IMR-90 (cell line): Measurements from ENCODE around the gene RASD2. TPM values are rescaled to one million over a fixed set of nuclear protein-coding genes. Genes with fewer than 3 reads are reported as not detected.

Experiments
- ATAC-seq: fragments of 200-7000 bp; cut with Tn5 transposase; 2 replicates; pipeline ENCODE4 v1.9.1; 2020; ENCODE audit warnings: low read depth, mild to moderate bottlenecking, moderate library complexity
- BruUV-seq: library from RNA; stranded (reverse); fragments of 400-500 nt; replicated peaks from 2 replicates; lab custom pipeline; 2021; lab: Mats Ljungman, UMichigan
- CTCF ChIA-PET: fragments of 300-600 bp; formaldehyde crosslinking; extraction: SDS; loops from one replicate; lab custom pipeline; 2021; ENCODE audit warnings: antibody characterized with exemption; lab: Yijun Ruan, JAX
- POLR2A ChIA-PET: fragments of 300-600 bp; sonication (Branson Sonifier 250); formaldehyde crosslinking; loops from one replicate; lab custom pipeline; 2022; ENCODE audit warnings: antibody characterized with exemption; ENCODE audit not compliant: unreplicated experiment; lab: Charles Lee
- DNase-seq: peaks from one replicate; pipeline ENCODE4 v3.0.0; 2013
- H2AFZ ChIP-seq: replicated peaks from 2 replicates; pipeline ENCODE3; 2013; ENCODE audit warnings: low read length, mild to moderate bottlenecking; ENCODE audit not compliant: poor library complexity
- H2AK5ac ChIP-seq: 2 replicates; pipeline ENCODE4 v1.6.1; 2013; ENCODE audit warnings: low read depth, low read length, inconsistent platforms
- H2AK9ac ChIP-seq: replicated peaks from 2 replicates; pipeline ENCODE3; 2013; ENCODE audit warnings: mild to moderate bottlenecking, low read depth, low read length, moderate library complexity; ENCODE audit not compliant: poor library complexity
- H2BK120ac ChIP-seq: 2 replicates; pipeline ENCODE4 v1.6.1; 2013; ENCODE audit warnings: low read depth, low read length, inconsistent platforms
- H2BK15ac ChIP-seq: 3 replicates; pipeline ENCODE4 v1.6.1; 2013; ENCODE audit warnings: low read depth, low read length, inconsistent platforms
- H2BK20ac ChIP-seq: 2 replicates; pipeline ENCODE4 v1.6.1; 2013; ENCODE audit warnings: low read depth, mild to moderate bottlenecking, inconsistent platforms, low read length, moderate library complexity
- H2BK5ac ChIP-seq: 2 replicates; pipeline ENCODE4 v1.6.1; 2013; ENCODE audit warnings: mild to moderate bottlenecking, low read depth, low read length, inconsistent platforms; ENCODE audit not compliant: poor library complexity, severe bottlenecking
- H3K14ac ChIP-seq: replicated peaks from 2 replicates; pipeline ENCODE4 v1.6.1; 2013; ENCODE audit warnings: low read depth, low read length, inconsistent platforms
- H3K18ac ChIP-seq: 2 replicates; pipeline ENCODE4 v1.6.1; 2013; ENCODE audit warnings: low read depth, low read length, control low read depth
- H3K23ac ChIP-seq: 2 replicates; pipeline ENCODE4 v1.6.1; 2013; ENCODE audit warnings: low read depth, low read length, inconsistent platforms
- H3K27ac ChIP-seq: 2 replicates; pipeline ENCODE4 v1.5.1; 2013; ENCODE audit warnings: mild to moderate bottlenecking, control low read depth, low read length; ENCODE audit not compliant: insufficient read depth
- H3K27me3 ChIP-seq: 2 replicates; pipeline ENCODE4 v1.6.1; 2013; ENCODE audit warnings: low read length; ENCODE audit not compliant: control insufficient read depth, insufficient read depth
- H3K36me3 ChIP-seq: 2 replicates; pipeline ENCODE4 v1.6.1; 2013; ENCODE audit warnings: low read length, mixed read lengths; ENCODE audit not compliant: control insufficient read depth, insufficient read depth
- H3K4ac ChIP-seq: 2 replicates; pipeline ENCODE4 v1.6.1; 2013; ENCODE audit warnings: low read depth, low read length, inconsistent platforms
- H3K4me1 ChIP-seq: 2 replicates; pipeline ENCODE4 v1.6.1; 2013; ENCODE audit warnings: low read length, mixed read lengths; ENCODE audit not compliant: control insufficient read depth, insufficient read depth
- H3K4me2 ChIP-seq: 2 replicates; pipeline ENCODE4 v1.6.1; 2013; ENCODE audit warnings: low read depth, mild to moderate bottlenecking, control low read depth, low read length, moderate library complexity
- H3K4me3 ChIP-seq: 2 replicates; pipeline ENCODE4 v1.5.1; 2013; ENCODE audit warnings: low read depth, mild to moderate bottlenecking, control low read depth, low read length, moderate library complexity; ENCODE audit not compliant: insufficient read depth
- H3K56ac ChIP-seq: 2 replicates; pipeline ENCODE4 v1.6.1; 2013; ENCODE audit warnings: low read length, inconsistent platforms; ENCODE audit not compliant: insufficient read depth; ENCODE audit errors: extremely low read depth
- H3K79me1 ChIP-seq, 2 experiments: 2 replicates each; pipeline ENCODE4 v1.6.1; 2013; ENCODE audit warnings: low read length in 2 of 2, inconsistent platforms in 1 of 2, low read depth in 1 of 2
- H3K9ac ChIP-seq: 2 replicates; pipeline ENCODE4 v1.6.1; 2013; ENCODE audit warnings: low read depth, low read length, control low read depth
- H3K9me1 ChIP-seq: 2 replicates; pipeline ENCODE4 v1.6.1; 2013; ENCODE audit warnings: low read length, inconsistent platforms; ENCODE audit not compliant: insufficient read depth
- H3K9me3 ChIP-seq: 2 replicates; pipeline ENCODE4 v1.6.1; 2013; ENCODE audit warnings: low read length; ENCODE audit not compliant: control insufficient read depth, insufficient read depth
- H4K20me1 ChIP-seq: 2 replicates; pipeline ENCODE4 v1.6.1; 2013; ENCODE audit warnings: low read length, inconsistent platforms; ENCODE audit not compliant: insufficient read depth
- H4K5ac ChIP-seq: 2 replicates; pipeline ENCODE4 v1.6.1; 2013; ENCODE audit warnings: mild to moderate bottlenecking, low read depth, low read length, control low read depth
- H4K8ac ChIP-seq, 2 experiments: 2 replicates each; pipeline ENCODE4 v1.6.1; 2013; ENCODE audit warnings: low read depth in 2 of 2, low read length in 2 of 2, control low read depth in 1 of 2, inconsistent platforms in 1 of 2
- H4K91ac ChIP-seq: 2 replicates; pipeline ENCODE4 v1.6.1; 2013; ENCODE audit warnings: low read depth, low read length, inconsistent platforms; ENCODE audit not compliant: insufficient read depth
- BHLHE40 ChIP-seq: fragments of 150-350 bp; IDR thresholded peaks from 2 replicates; pipeline ENCODE4 v1.6.1; 2016; ENCODE audit warnings: mild to moderate bottlenecking, low read depth, low read length
- CEBPB ChIP-seq: IDR thresholded peaks from 2 replicates; pipeline ENCODE4 v1.6.1; 2012; ENCODE audit warnings: low read depth, low read length, improper control_type of control experiment
- CHD1 ChIP-seq: IDR thresholded peaks from 2 replicates; pipeline ENCODE4 v1.6.1; 2012; ENCODE audit warnings: low read depth, low read length, improper control_type of control experiment
- FOS ChIP-seq: fragments of 150-350 bp; IDR thresholded peaks from 2 replicates; pipeline ENCODE4 v1.6.1; 2016; ENCODE audit warnings: low read depth, low read length
- MAFK ChIP-seq: IDR thresholded peaks from 2 replicates; pipeline ENCODE4 v1.6.1; 2012; ENCODE audit warnings: low read depth, low read length, improper control_type of control experiment
- MAZ ChIP-seq: IDR thresholded peaks from 2 replicates; pipeline ENCODE4 v1.6.1; 2012; ENCODE audit warnings: low read depth, mild to moderate bottlenecking, low read length, improper control_type of control experiment, moderate library complexity, borderline replicate concordance
- MXI1 ChIP-seq: IDR thresholded peaks from 2 replicates; pipeline ENCODE4 v1.6.1; 2012; ENCODE audit warnings: low read depth, mild to moderate bottlenecking, low read length, moderate library complexity, borderline replicate concordance
- NFE2L2 ChIP-seq: fragments of 150-350 bp; IDR thresholded peaks from 2 replicates; pipeline ENCODE4 v1.6.1; 2016; ENCODE audit warnings: low read depth, mild to moderate bottlenecking, low read length
- POLR2A ChIP-seq: IDR thresholded peaks from 2 replicates; pipeline ENCODE4 v1.6.1; 2012; ENCODE audit warnings: mild to moderate bottlenecking, low read depth, low read length
- RAD21 ChIP-seq: IDR thresholded peaks from 2 replicates; pipeline ENCODE4 v1.6.1; 2012; ENCODE audit warnings: low read length, improper control_type of control experiment
- RCOR1 ChIP-seq: IDR thresholded peaks from 2 replicates; pipeline ENCODE4 v1.6.1; 2012; ENCODE audit warnings: mild to moderate bottlenecking, low read length, improper control_type of control experiment; ENCODE audit not compliant: insufficient replicate concordance
- RFX5 ChIP-seq: IDR thresholded peaks from 2 replicates; pipeline ENCODE4 v1.8.0; 2012; ENCODE audit warnings: low read depth, mild to moderate bottlenecking, low read length, moderate library complexity
- SMC3 ChIP-seq: fragments of 150-350 bp; IDR thresholded peaks from 2 replicates; pipeline ENCODE4 v1.6.1; 2016; ENCODE audit warnings: low read depth, mild to moderate bottlenecking, antibody characterized with exemption, low read length, moderate library complexity
- dilution Hi-C: fragments of 300-500 bp; cut with HindIII; formaldehyde crosslinking; loops from one replicate; pipeline ENCODE4 v1.14.3; 2018; ENCODE audit warnings: low sequenced_read_pairs; ENCODE audit not compliant: unreplicated experiment
- in situ Hi-C: fragments of 300-500 bp; cut with MboI; formaldehyde crosslinking; loops from 3 replicates; pipeline ENCODE4 v1.14.3; 2019; ENCODE audit warnings: low sequenced_read_pairs, inconsistent platforms, mixed read lengths
- intact Hi-C: fragments of 100-400 bp; cut with micrococcal nuclease; formaldehyde crosslinking; loops from 2 replicates; pipeline ENCODE4 v1.10.0; 2022
- polyA plus RNA-seq, 3 experiments: library from polyadenylated mRNA; depleted of rRNA; stranded (reverse); fragments of >200 nt; gene quantifications; 2 replicates each; pipeline ENCODE4 v1.2.3, GENCODE V29; 2012; ENCODE audit warnings: low replicate concordance in 1 of 3
- total RNA-seq: library from RNA; depleted of rRNA; stranded (reverse); fragments of >200 nt; gene quantifications from 2 replicates; pipeline ENCODE4 v1.2.3, GENCODE V29; 2012
- TF ChIP-seq, protein P1 (sequence below): fragments of 150-350 bp; IDR thresholded peaks from 2 replicates; pipeline ENCODE4 v1.6.1; 2016; ENCODE audit warnings: low read depth, mild to moderate bottlenecking, low read length, moderate library complexity, borderline replicate concordance
- TF ChIP-seq, protein P2 (sequence below): conservative IDR thresholded peaks from 2 replicates; pipeline ENCODE4 v1.5.1; 2012; ENCODE audit warnings: mild to moderate bottlenecking, low read depth, low read length, improper control_type of control experiment
- TF ChIP-seq, protein P3 (sequence below): fragments of 150-350 bp; IDR thresholded peaks from 2 replicates; pipeline ENCODE4 v1.6.1; 2017; ENCODE audit warnings: mild to moderate bottlenecking, antibody characterized with exemption, low read length, low read depth

The RASD2 gene
- total and polyA plus RNA-seq, 2 of the 4 experiments (the other 2 are of a cell fraction): under 0.01 to 0.32 TPM

DNA sequence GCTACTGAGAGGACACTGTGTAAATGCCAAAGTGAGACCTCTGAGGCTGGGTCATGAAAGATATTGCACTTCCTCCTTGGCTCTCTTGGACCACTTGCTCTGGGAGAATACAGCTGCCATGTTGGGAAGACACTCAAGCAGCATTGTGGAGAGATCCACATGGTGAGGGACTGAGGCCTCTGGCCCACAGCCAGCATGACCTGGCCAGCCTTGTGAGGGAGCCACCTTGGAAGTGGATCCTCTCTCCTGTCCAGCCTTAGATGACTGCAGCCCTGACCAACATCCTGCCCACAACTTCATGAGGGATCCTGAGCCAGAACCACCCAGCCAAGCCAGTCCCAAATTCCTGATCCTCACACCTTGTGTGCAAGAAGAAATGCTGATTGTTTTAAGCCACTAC is 46.1 kb downstream of the RASD2 start:
- ChIA-PET POLR2A (no interaction called here), CTCF (interaction anchor here (0.6 kb wide), 1 partner anchor 114 kb away, joined by 3 read pairs; no protein-coding TSS in a partner anchor)
- Histone ChIP-seq H2AFZ (no peak overlapping the region), H3K56ac (no peak overlapping the region), H2AK5ac (0 out of 2 replicates have a peak overlapping the region, but pooled peaks have one; percentile 13), H2BK15ac (no peak overlapping the region; the same call in 2 of the 3 replicates), H3K9me3 (peaks cover 3% of the 10 kb centered on the region; the same call in 1 of the 2 replicates), H2BK20ac (no peak overlapping the region), H2BK5ac (no peak overlapping the region), H4K20me1 (no peaks in the 10 kb centered on the region; the same call in 1 of the 2 replicates), H3K36me3 (no peaks in the 10 kb centered on the region), H3K14ac (no peak overlapping the region), H3K79me1 (no peaks in the 10 kb centered on the region), H4K91ac (peak overlapping the region; percentile 9; the same call in 1 of the 2 replicates), H3K18ac (no peak overlapping the region), H3K4me3 (no peak overlapping the region), H3K9ac (no peak overlapping the region), H3K4me2 (no peak overlapping the region), H4K8ac (no peak overlapping the region), H3K27ac (no peak overlapping the region), H3K4me1 (peaks cover 9% of the 10 kb centered on the region), H3K27me3 (no peaks in the 10 kb centered on the region), H3K4ac (0 out of 2 replicates have a peak overlapping the region, but pooled peaks have one; percentile 10), H2BK120ac (no peak overlapping the region), H3K9me1 (no peaks in the 10 kb centered on the region), H2AK9ac (no peak overlapping the region), H3K23ac (no peak overlapping the region), H4K5ac (no peak overlapping the region)
- BruUV-seq: no TSS peak
- TF ChIP-seq, protein P1, sequence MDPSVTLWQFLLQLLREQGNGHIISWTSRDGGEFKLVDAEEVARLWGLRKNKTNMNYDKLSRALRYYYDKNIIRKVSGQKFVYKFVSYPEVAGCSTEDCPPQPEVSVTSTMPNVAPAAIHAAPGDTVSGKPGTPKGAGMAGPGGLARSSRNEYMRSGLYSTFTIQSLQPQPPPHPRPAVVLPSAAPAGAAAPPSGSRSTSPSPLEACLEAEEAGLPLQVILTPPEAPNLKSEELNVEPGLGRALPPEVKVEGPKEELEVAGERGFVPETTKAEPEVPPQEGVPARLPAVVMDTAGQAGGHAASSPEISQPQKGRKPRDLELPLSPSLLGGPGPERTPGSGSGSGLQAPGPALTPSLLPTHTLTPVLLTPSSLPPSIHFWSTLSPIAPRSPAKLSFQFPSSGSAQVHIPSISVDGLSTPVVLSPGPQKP: no peak
- TF ChIP-seq CHD1 (no peak), NFE2L2 (no peak), BHLHE40 (no peak), CEBPB (no peak), RAD21 (no peak), RCOR1 (no peak), MAZ (no peak), SMC3 (no peak), MAFK (no peak), RFX5 (no peak), POLR2A (no peak), MXI1 (no peak), FOS (no peak)
- TF ChIP-seq, protein P2, sequence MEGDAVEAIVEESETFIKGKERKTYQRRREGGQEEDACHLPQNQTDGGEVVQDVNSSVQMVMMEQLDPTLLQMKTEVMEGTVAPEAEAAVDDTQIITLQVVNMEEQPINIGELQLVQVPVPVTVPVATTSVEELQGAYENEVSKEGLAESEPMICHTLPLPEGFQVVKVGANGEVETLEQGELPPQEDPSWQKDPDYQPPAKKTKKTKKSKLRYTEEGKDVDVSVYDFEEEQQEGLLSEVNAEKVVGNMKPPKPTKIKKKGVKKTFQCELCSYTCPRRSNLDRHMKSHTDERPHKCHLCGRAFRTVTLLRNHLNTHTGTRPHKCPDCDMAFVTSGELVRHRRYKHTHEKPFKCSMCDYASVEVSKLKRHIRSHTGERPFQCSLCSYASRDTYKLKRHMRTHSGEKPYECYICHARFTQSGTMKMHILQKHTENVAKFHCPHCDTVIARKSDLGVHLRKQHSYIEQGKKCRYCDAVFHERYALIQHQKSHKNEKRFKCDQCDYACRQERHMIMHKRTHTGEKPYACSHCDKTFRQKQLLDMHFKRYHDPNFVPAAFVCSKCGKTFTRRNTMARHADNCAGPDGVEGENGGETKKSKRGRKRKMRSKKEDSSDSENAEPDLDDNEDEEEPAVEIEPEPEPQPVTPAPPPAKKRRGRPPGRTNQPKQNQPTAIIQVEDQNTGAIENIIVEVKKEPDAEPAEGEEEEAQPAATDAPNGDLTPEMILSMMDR: no peak
- TF ChIP-seq, protein P3, sequence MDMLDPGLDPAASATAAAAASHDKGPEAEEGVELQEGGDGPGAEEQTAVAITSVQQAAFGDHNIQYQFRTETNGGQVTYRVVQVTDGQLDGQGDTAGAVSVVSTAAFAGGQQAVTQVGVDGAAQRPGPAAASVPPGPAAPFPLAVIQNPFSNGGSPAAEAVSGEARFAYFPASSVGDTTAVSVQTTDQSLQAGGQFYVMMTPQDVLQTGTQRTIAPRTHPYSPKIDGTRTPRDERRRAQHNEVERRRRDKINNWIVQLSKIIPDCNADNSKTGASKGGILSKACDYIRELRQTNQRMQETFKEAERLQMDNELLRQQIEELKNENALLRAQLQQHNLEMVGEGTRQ: no peak
- intact Hi-C loops (no loop called here), in situ Hi-C loops (loop anchor here (5.0 kb wide), 1 partner anchor 234 kb away; no protein-coding TSS in a partner anchor), dilution Hi-C loops (no loop called here)
- DNase-seq (no peak), ATAC-seq (no peak)
